22Rv1 (cell line): ENCODE data around the gene ERCC1.

Experiments used
- H3K27ac ChIP-seq: fragments of 450-650 bp; 2 replicates; pipeline ENCODE4 v1.5.1; 2017
- ZFX ChIP-seq: fragments of 450-650 bp; IDR thresholded peaks from 2 replicates; pipeline ENCODE4 v1.6.1; 2017; ENCODE audit warnings: antibody characterized with exemption, borderline replicate concordance
- TF ChIP-seq, protein P1 (sequence below): fragments of 450-650 bp; IDR thresholded peaks from 2 replicates; pipeline ENCODE4 v1.5.1; 2017; ENCODE audit warnings: mild to moderate bottlenecking

ERCC1 gene

GRCh38 chr19:45419895-45420294, 3.8 kb downstream of the ERCC1 start:
- no peak for TF ChIP-seq ZFX
- TF ChIP-seq, protein P1, sequence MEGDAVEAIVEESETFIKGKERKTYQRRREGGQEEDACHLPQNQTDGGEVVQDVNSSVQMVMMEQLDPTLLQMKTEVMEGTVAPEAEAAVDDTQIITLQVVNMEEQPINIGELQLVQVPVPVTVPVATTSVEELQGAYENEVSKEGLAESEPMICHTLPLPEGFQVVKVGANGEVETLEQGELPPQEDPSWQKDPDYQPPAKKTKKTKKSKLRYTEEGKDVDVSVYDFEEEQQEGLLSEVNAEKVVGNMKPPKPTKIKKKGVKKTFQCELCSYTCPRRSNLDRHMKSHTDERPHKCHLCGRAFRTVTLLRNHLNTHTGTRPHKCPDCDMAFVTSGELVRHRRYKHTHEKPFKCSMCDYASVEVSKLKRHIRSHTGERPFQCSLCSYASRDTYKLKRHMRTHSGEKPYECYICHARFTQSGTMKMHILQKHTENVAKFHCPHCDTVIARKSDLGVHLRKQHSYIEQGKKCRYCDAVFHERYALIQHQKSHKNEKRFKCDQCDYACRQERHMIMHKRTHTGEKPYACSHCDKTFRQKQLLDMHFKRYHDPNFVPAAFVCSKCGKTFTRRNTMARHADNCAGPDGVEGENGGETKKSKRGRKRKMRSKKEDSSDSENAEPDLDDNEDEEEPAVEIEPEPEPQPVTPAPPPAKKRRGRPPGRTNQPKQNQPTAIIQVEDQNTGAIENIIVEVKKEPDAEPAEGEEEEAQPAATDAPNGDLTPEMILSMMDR, result no peak
- no peak overlapping the region for H3K27ac ChIP-seq

DNA sequence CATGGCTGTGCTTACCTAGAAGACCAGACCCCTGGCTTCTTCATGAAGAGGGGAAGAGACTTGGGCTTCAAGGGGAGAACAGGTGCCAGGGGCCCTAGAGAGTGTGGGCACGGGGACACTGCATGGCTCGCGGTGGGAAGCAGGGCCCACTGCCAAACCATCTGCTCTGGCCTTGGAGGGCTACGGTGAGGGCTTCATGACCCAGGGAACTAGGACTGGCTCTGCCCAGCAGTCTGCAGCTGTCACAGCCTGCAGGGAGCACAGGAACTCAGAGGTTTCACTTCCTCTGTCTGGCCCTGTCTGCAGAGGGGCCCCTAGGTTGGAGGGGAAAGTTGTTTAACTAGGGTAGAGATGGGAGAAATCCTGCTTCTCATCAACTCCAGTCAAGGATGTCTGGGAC, 4.3 kb downstream of the ERCC1 start:
- no peak overlapping the region for H3K27ac ChIP-seq
- TF ChIP-seq ZFX, result no peak
- TF ChIP-seq, protein P1, result no peak

GRCh38 chr19:45418802-45419201, 4.9 kb downstream of the ERCC1 start:
- TF ChIP-seq, protein P1, result no peak
- TF ChIP-seq ZFX, result no peak
- H3K27ac ChIP-seq, result no peak overlapping the region

DNA sequence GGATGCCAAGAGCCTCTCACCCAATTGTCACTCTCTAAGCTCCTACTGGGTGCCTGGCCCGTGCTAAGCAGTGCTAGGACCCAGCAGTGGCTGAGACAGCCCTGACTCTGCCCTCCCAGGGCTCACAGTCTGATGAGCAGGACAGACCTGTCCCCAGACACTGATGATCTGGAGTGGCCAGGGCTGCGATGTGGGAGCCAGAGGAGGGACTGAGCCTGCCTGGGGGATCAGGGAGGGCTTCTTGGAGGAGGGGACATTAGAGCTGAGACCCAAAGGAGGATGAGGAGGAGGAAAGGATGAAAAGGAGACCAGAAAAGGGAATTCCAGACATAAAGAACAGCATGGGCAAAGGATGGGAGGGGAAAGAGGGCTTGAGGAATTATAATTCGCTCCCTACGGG, 6.6 kb downstream of the ERCC1 start:
- no peak for TF ChIP-seq ZFX
- TF ChIP-seq, protein P1, result no peak
- no peak overlapping the region for H3K27ac ChIP-seq

DNA sequence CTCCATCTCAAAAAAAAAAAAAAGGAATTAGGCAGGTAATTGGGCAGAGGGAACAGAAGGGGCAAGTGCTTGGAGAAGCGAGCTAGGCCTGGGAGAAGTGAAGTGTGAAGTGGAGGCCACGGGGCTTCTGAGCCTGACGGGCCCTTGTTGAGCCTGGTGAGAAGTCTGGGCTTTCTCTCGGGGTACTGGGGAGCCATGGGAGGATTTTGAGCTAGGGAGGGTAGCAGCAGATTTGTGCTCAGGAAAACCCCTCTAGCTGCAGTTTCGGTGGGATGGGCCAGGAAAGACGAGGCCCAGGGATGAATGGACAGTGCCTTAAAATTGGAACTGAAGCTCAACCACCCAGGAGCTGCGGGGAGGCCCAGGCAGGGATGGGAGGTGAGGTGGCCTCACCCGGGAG, 9.2 kb downstream of the ERCC1 start:
- no peak overlapping the region for H3K27ac ChIP-seq
- TF ChIP-seq, protein P1, result no peak
- no peak for TF ChIP-seq ZFX

DNA sequence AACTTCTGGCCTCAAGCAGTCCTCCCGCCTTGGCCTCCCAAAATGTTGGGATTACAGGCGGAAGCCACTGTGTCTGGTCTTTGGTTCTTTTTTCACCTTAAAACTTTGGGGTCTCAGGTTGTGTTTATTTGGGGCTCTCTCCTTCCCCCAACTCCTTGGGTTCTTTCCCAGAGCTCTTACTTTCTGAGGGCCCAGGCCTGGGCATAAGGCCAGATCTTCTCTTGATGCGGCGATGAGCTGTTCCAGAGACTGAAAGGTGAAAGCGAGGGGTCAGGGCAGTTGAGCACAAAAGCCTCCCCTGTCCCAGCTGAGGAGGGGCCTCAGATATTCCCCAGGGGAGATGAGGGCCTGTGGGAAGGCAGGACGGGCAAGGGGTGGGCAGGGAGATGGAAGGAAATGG, 10.2 kb downstream of the ERCC1 start:
- TF ChIP-seq, protein P1, result no peak
- TF ChIP-seq ZFX, result no peak
- H3K27ac ChIP-seq, result peak overlapping the region; percentile 13; the same call in 1 of the 2 replicates

DNA sequence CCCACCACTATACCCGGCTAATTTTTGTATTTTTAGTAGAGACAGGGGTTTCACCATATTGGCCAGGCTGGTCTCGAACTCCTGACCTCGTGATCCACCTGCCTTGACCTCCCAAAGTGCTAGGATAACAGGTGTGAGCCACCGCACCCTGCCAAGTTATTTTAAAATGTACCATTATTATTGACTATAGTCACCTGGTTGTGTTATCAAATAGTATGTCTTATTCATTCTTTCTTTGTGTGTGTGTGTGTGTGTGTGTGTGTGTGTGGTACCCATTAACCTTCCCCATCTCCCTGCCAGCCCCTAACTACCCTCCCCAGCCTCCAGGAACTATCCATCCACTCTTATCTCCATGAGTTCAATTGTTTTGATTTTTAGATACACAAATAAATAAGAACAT, 13.4 kb downstream of the ERCC1 start:
- H3K27ac ChIP-seq, result peak overlapping the region; percentile 36; the same call in 1 of the 2 replicates

GRCh38 chr19:45409557-45409920, 14.2 kb downstream of the ERCC1 start:
- TF ChIP-seq, protein P1, result no peak
- no peak for TF ChIP-seq ZFX
- peak overlapping the region; percentile 96; the same call in 1 of the 2 replicates for H3K27ac ChIP-seq
